Heart left ventricle (tissue), 13 donors: Measurements from ENCODE around the gene TUBA4B.

Source experiments
- POLR2A ChIP-seq, 2 donors: fragments of 450-650 bp; IDR thresholded peaks; one replicate each; pipeline ENCODE4 v1.6.1; 2017; ENCODE audit warnings: antibody characterized with exemption in 2 of 2, mild to moderate bottlenecking in 2 of 2, moderate library complexity in 2 of 2
- TF ChIP-seq, protein P1 (sequence below), 12 donors: fragments of 200-600 bp; sonication (generic) in 4 of 12; IDR thresholded peaks; one replicate each; pipeline versions ENCODE4 v1.5.0 to v1.8.0; 2018 to 2022; ENCODE audit warnings: antibody characterized with exemption in 12 of 12, mild to moderate bottlenecking in 5 of 12
- donor health status: ischemic (EF 13 %, LVEDD 7.1; RV severe dilation, severe dysfunction).
- donor health status: DM: no; HTN: yes; CAD: no.
- donor health status: DM: no; HTN: no; CAD: no.
- donor health status: ischemic (EF 25% LVEDD 6.9; RV normal size, moderate dysfunction).
- donor health status: ischemic (EF 25% LVEDD 5.7; RV mildly dilated, moderate dysfunction).
- donor health status: ischemic (EF 35%, LVEDD 5.7; RV mildly dilated, moderate dysfunction).
- donor health status: nonischemic (EF 11% LVEDD 7.7; RV severe dilation, severe dysfunction).
- donor health status: DM: yes; HTN: yes; CAD: no.
- donor health status: PGD.
- donor health status: ischemic (EF 29% LVEDD 5.4; RV normal size, mild dysfunction).
- donor health status: nonischemic (EF 23%, LVEDD 6.1; RV moderate dilation, normal function).

DNA sequence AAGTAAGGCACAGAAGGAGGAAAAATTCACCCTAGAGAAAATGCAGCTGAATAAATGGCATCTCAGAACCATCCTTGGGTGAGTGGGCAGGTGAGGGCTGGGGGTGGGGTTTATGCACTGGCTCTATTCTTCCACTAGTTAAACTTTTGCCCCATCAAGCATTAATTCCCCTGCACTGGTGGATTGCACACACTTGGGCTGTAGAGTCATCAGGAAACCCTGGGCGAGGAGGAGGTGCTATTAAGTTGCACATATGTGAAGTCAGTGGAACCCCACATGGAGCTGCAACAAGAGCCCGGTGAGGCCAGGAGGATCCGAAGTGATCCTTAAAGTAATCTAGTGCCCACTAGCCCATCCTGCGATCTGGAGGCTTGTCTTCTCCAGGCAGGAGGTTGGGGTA is 19.3 kb downstream of the TUBA4B start:
- TF ChIP-seq, protein P1, sequence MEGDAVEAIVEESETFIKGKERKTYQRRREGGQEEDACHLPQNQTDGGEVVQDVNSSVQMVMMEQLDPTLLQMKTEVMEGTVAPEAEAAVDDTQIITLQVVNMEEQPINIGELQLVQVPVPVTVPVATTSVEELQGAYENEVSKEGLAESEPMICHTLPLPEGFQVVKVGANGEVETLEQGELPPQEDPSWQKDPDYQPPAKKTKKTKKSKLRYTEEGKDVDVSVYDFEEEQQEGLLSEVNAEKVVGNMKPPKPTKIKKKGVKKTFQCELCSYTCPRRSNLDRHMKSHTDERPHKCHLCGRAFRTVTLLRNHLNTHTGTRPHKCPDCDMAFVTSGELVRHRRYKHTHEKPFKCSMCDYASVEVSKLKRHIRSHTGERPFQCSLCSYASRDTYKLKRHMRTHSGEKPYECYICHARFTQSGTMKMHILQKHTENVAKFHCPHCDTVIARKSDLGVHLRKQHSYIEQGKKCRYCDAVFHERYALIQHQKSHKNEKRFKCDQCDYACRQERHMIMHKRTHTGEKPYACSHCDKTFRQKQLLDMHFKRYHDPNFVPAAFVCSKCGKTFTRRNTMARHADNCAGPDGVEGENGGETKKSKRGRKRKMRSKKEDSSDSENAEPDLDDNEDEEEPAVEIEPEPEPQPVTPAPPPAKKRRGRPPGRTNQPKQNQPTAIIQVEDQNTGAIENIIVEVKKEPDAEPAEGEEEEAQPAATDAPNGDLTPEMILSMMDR (IDR thresholded peaks at IDR 0.05), result no peak
- no peak for TF ChIP-seq POLR2A (IDR thresholded peaks at IDR 0.05)
